NCI-H82 treated with DMSO at 0.1 percent for 48 hours (cell line): Measurements from ENCODE around the gene MBTPS2.

Experiments
- DNase-seq: peaks from one replicate; lab custom pipeline; 2025; ENCODE audit not compliant: unreplicated experiment; lab: John Stamatoyannopoulos, UW

The MBTPS2 gene

GRCh38 chrX:21932292-21933002 is 93.0 kb downstream of the MBTPS2 start:
- no peak for DNase-seq

- no peak for DNase-seq
Observed at GRCh38 chrX:21933077-21933476, 93.7 kb downstream of the MBTPS2 start.

DNA sequence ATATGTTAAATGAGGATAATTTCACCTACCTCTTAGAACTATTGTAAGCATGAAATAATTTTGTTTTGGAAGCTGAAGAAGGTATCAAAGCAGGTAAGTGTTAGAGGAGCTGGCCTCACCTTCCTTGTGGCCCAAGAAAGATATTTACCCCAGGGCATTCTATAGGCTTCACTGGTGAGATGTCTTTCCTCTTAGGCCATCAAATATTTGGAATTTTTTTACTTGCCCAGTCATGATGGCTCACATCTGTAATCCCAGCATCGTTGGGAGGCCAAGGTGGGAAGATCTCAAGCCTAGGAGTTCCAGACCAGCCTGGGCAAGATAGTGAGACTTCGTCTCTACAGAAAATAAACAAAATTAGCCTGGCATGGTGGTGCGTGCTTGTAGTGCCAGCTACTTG is 95.0 kb downstream of the MBTPS2 start:
- DNase-seq: no peak
